Mesenchymal stem cell (in vitro differentiated cells and primary cell): ENCODE measurements around the gene CFAP251.
A peak's percentile ranks its signal among the peaks of the same experiment; 100 is the strongest.

ENCODE experiments used
- DNase-seq: peaks from one replicate; pipeline ENCODE4 v3.0.0-alpha.2; 2013
- H2AFZ ChIP-seq: one replicate; pipeline ENCODE4 v1.6.1; 2013; ENCODE audit warnings: low read depth, mild to moderate bottlenecking, control low read depth, inconsistent platforms, low read length, moderate library complexity
- H2AK5ac ChIP-seq: 2 replicates; pipeline ENCODE4 v1.6.1; 2013; ENCODE audit warnings: low read length, moderate library complexity, mild to moderate bottlenecking, inconsistent platforms; ENCODE audit not compliant: severe bottlenecking
- H2BK120ac ChIP-seq: one replicate; pipeline ENCODE4 v1.6.1; 2013; ENCODE audit warnings: low read depth, mild to moderate bottlenecking, inconsistent platforms, low read length, moderate library complexity
- H2BK12ac ChIP-seq, 2 experiments: one replicate each; pipeline ENCODE4 v1.6.1; 2013; ENCODE audit warnings: inconsistent platforms in 2 of 2, low read length in 2 of 2, mild to moderate bottlenecking in 2 of 2, moderate library complexity in 2 of 2, control low read depth in 1 of 2
- H2BK15ac ChIP-seq: one replicate; pipeline ENCODE4 v1.6.1; 2013; ENCODE audit warnings: mild to moderate bottlenecking, low read depth, inconsistent platforms; ENCODE audit not compliant: poor library complexity, severe bottlenecking
- H2BK5ac ChIP-seq: 2 replicates; pipeline ENCODE4 v1.6.1; 2013; ENCODE audit warnings: low read depth, mild to moderate bottlenecking, low read length, control low read depth, inconsistent platforms; ENCODE audit not compliant: poor library complexity, severe bottlenecking
- H3K14ac ChIP-seq, 2 experiments: one replicate each; pipeline ENCODE4 v1.6.1; 2013; ENCODE audit warnings: inconsistent platforms in 2 of 2, low read length in 2 of 2, control low read depth in 1 of 2, mild to moderate bottlenecking in 1 of 2, moderate library complexity in 1 of 2
- H3K18ac ChIP-seq, 2 experiments: one replicate each; pipeline ENCODE4 v1.6.1; 2013; ENCODE audit warnings: inconsistent platforms in 2 of 2, low read length in 2 of 2, control low read depth in 1 of 2, low read depth in 1 of 2, mild to moderate bottlenecking in 1 of 2
- H3K23ac ChIP-seq, 2 experiments: one replicate each; pipeline ENCODE4 v1.6.1; 2013; ENCODE audit warnings: inconsistent platforms in 2 of 2, low read length in 2 of 2, mild to moderate bottlenecking in 2 of 2, moderate library complexity in 2 of 2, control low read depth in 1 of 2
- H3K27ac ChIP-seq: 2 replicates; pipeline ENCODE4 v1.5.1; 2013; ENCODE audit warnings: mild to moderate bottlenecking, moderate library complexity, low read length, control low read depth, inconsistent platforms; ENCODE audit not compliant: poor library complexity, severe bottlenecking
- H3K27me3 ChIP-seq, 2 experiments: 2 replicates each; pipeline versions ENCODE4 v1.6.1 to v1.7.0; 2013; ENCODE audit warnings: low read length in 2 of 2, mild to moderate bottlenecking in 2 of 2, moderate library complexity in 2 of 2, control low read depth in 1 of 2, inconsistent platforms in 1 of 2; ENCODE audit not compliant: control insufficient read depth in 1 of 2, insufficient read depth in 1 of 2
- H3K36me3 ChIP-seq, 2 experiments: 2 replicates each; pipeline versions ENCODE4 v1.6.1 to v1.7.0; 2013; ENCODE audit warnings: low read length in 2 of 2, control low read depth in 1 of 2, inconsistent platforms in 1 of 2, low read depth in 1 of 2, mild to moderate bottlenecking in 1 of 2; ENCODE audit not compliant: insufficient read depth in 2 of 2, control insufficient read depth in 1 of 2
- H3K4ac ChIP-seq, 2 experiments: one replicate each; pipeline ENCODE4 v1.6.1; 2013; ENCODE audit warnings: inconsistent platforms in 2 of 2, low read length in 2 of 2, mild to moderate bottlenecking in 2 of 2, moderate library complexity in 2 of 2, control low read depth in 1 of 2, low read depth in 1 of 2
- H3K4me1 ChIP-seq: 2 replicates; pipeline ENCODE4 v1.6.1; 2013; ENCODE audit warnings: low read depth, low read length, control low read depth; ENCODE audit not compliant: control insufficient read depth, insufficient read depth
- H3K4me2 ChIP-seq: 2 replicates; pipeline ENCODE4 v1.6.1; 2013; ENCODE audit warnings: low read length, mild to moderate bottlenecking, inconsistent platforms; ENCODE audit not compliant: poor library complexity, severe bottlenecking
- H3K4me3 ChIP-seq, 2 experiments: 2 replicates each; pipeline versions ENCODE4 v1.5.1 to v1.7.0; 2013; ENCODE audit warnings: low read length in 2 of 2, mild to moderate bottlenecking in 2 of 2, control low read depth in 1 of 2, low read depth in 1 of 2; ENCODE audit not compliant: insufficient read depth in 1 of 2
- H3K79me1 ChIP-seq: replicated peaks from 2 replicates; pipeline ENCODE4 v1.6.1; 2013; ENCODE audit warnings: mild to moderate bottlenecking, control low read depth, low read length, inconsistent platforms; ENCODE audit not compliant: poor library complexity, severe bottlenecking
- H3K9ac ChIP-seq: 2 replicates; pipeline ENCODE4 v1.7.0; 2013; ENCODE audit warnings: mild to moderate bottlenecking, low read length, moderate library complexity
- H3K9me3 ChIP-seq: 2 replicates; pipeline ENCODE4 v1.7.0; 2013; ENCODE audit warnings: mild to moderate bottlenecking, low read length; ENCODE audit not compliant: control insufficient read depth
- H4K8ac ChIP-seq: one replicate; pipeline ENCODE4 v1.6.1; 2013; ENCODE audit warnings: inconsistent platforms, mild to moderate bottlenecking, low read length, moderate library complexity
- H4K91ac ChIP-seq: one replicate; pipeline ENCODE4 v1.6.1; 2013; ENCODE audit warnings: mild to moderate bottlenecking, low read length, inconsistent platforms
- WGBS: methylation state at CpG from one replicate; pipeline ENCODE4 v1.1.7; 2013; ENCODE audit warnings: mixed read lengths; 5-methylcytosine and 5-hydroxymethylcytosine counted together

Gene CFAP251

GRCh38 chr12:121943926-121944325, 25.5 kb downstream of the CFAP251 start:
- H3K9ac ChIP-seq = no peak overlapping the region

GRCh38 chr12:121946313-121947025, 28.1 kb downstream of the CFAP251 start:
- Histone ChIP-seq H4K8ac (no peak overlapping the region), H3K9me3 (peaks cover 5% of the 10 kb centered on the region), H3K18ac (no peak overlapping the region), H4K91ac (no peak overlapping the region), H2BK15ac (no peak overlapping the region), H3K36me3 (peaks cover 14 to 45% of the 10 kb centered on the region in 2 experiments), H3K4me3 (no peak overlapping the region), H3K23ac (no peak overlapping the region), H3K9ac (no peak overlapping the region), H3K4me2 (no peak overlapping the region), H3K14ac (no peak overlapping the region), H2AFZ (no peak overlapping the region), H3K27ac (no peak overlapping the region), H2AK5ac (no peak overlapping the region), H3K4me1 (peaks cover 3% of the 10 kb centered on the region), H2BK5ac (no peak overlapping the region), H3K27me3 (no peaks in the 10 kb centered on the region), H3K4ac (no peak overlapping the region), H3K79me1 (peaks cover 1% of the 10 kb centered on the region), H2BK12ac (no peak overlapping the region), H2BK120ac (no peak overlapping the region)
- DNase-seq = no peak
- WGBS = 100% methylated on average over 2 of the region's 2 CpGs

More at GRCh38 chr12:121943926-121944325, 25.5 kb downstream of the CFAP251 start:
- no peak overlapping the region for H3K4me3 ChIP-seq
- DNase-seq = no peak
- H2BK5ac ChIP-seq = no peak overlapping the region
- H3K14ac ChIP-seq = no peak overlapping the region
- H3K36me3 ChIP-seq = peaks cover 14 to 53% of the 10 kb centered on the region in 2 experiments
- no peaks in the 10 kb centered on the region for H3K79me1 ChIP-seq
- H3K27me3 ChIP-seq = no peaks in the 10 kb centered on the region
- peaks cover 1% of the 10 kb centered on the region for H3K4me1 ChIP-seq
- no peak overlapping the region for H3K23ac ChIP-seq
- H2BK15ac ChIP-seq = no peak overlapping the region
- no peak overlapping the region for H3K27ac ChIP-seq
- H3K4me2 ChIP-seq = no peak overlapping the region
- H3K9me3 ChIP-seq = peaks cover 5% of the 10 kb centered on the region
- no peak overlapping the region for H2BK12ac ChIP-seq
- H4K8ac ChIP-seq = no peak overlapping the region
- no peak overlapping the region for H2BK120ac ChIP-seq
- no peak overlapping the region for H2AK5ac ChIP-seq
- H4K91ac ChIP-seq = no peak overlapping the region
- no peak overlapping the region for H3K4ac ChIP-seq
- no peak overlapping the region for H2AFZ ChIP-seq
- H3K18ac ChIP-seq = no peak overlapping the region

DNA sequence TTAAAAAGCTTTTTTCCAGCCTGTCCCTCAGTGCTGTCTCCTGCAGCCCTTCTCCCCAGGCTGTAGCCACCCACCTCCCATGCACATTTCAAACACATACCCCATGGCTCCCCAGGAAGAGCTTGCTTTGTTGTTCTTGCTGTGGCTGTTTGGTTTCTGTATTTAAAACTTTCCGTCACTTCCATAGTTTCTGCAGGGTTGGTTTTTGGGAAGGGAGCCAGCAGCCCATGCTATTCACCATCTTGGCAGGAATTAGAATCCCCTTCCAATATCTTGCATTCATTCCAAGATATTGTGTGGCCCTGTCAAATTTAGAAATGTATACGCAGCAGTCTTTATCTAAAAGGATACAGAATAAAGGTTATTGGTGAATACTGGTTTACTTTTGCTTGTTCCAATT, 29.6 kb downstream of the CFAP251 start:
- H3K79me1 ChIP-seq = peaks cover 3% of the 10 kb centered on the region
- no peak overlapping the region for H3K4ac ChIP-seq
- H3K4me2 ChIP-seq = no peak overlapping the region
- DNase-seq = no peak
- no peaks in the 10 kb centered on the region for H3K27me3 ChIP-seq
- no peak overlapping the region for H2AK5ac ChIP-seq
- 100% methylated on average over 1 of the region's 2 CpGs for WGBS
- no peak overlapping the region for H3K14ac ChIP-seq
- no peak overlapping the region for H2BK12ac ChIP-seq
- peaks cover 5 to 32% of the 10 kb centered on the region in 2 experiments for H3K36me3 ChIP-seq
- H3K27ac ChIP-seq = peak overlapping the region; percentile 18
- H3K18ac ChIP-seq = peak overlapping the region in 1 of 2 experiments; percentile 40
- H3K4me3 ChIP-seq = no peak overlapping the region
- no peak overlapping the region for H2BK5ac ChIP-seq
- no peak overlapping the region for H2BK15ac ChIP-seq
- H3K23ac ChIP-seq = no peak overlapping the region
- no peak overlapping the region for H4K91ac ChIP-seq
- H3K9ac ChIP-seq = no peak overlapping the region
- H4K8ac ChIP-seq = no peak overlapping the region
- no peak overlapping the region for H2BK120ac ChIP-seq
- peaks cover 5% of the 10 kb centered on the region for H3K9me3 ChIP-seq
- no peak overlapping the region for H2AFZ ChIP-seq
- peaks cover 3% of the 10 kb centered on the region for H3K4me1 ChIP-seq

DNA sequence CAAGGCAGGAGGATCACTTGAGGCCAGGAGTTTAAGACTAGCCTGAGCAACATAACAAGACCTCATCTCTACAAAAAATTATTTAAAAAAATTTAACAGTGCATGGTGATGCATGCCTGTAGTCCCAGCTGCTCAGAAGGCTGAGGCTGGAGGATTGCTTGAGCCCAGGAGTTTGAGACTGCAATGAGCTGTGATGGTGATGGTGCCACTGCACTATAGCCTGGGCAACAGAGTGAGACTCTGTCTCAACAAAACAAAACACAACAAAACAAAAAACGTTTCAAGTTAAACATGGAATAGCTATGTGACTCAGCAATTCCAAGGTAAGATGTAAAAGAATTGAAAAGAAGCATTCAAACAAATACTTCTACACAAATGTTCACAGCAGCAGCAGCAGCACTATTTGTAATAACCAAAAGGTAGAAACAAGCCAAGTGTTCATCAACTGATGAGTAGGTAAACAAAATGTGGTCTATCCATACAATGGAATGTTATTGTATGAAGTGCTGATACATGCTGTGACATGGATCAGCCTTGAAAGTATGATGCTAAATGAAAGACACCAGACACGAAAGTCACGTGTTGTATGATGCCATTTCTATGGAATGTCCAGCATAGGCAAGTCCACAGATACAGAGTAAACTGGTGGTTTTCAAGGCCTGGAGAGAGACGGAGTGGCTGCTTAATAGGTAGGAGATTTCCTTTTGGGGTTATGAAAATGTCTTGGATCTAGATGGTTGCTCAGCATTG, 31.4 kb downstream of the CFAP251 start:
- 3% methylated on average over 3 of the region's 4 CpGs for WGBS
- peaks cover 3% of the 10 kb centered on the region for H3K79me1 ChIP-seq

More for the DNA sequence above, 31.4 kb downstream of the CFAP251 start:
- no peak overlapping the region for H2BK5ac ChIP-seq
- H2AK5ac ChIP-seq = peak overlapping the region; percentile 34
- no peak overlapping the region for H2AFZ ChIP-seq
- no peak overlapping the region for H3K4ac ChIP-seq
- H3K4me2 ChIP-seq = no peak overlapping the region
- peaks cover 3% of the 10 kb centered on the region for H3K4me1 ChIP-seq
- peak overlapping the region; percentile 71 for H3K27ac ChIP-seq
- peak; percentile 98 for DNase-seq
- peaks cover 5% of the 10 kb centered on the region for H3K9me3 ChIP-seq
- no peak overlapping the region for H3K14ac ChIP-seq
- peak overlapping the region; percentile 29 for H3K9ac ChIP-seq
- H3K18ac ChIP-seq = no peak overlapping the region
- no peak overlapping the region for H2BK120ac ChIP-seq
- no peak overlapping the region for H2BK12ac ChIP-seq
- no peak overlapping the region for H4K8ac ChIP-seq
- no peak overlapping the region for H3K4me3 ChIP-seq
- no peaks in the 10 kb centered on the region for H3K27me3 ChIP-seq
- no peak overlapping the region for H3K23ac ChIP-seq
- no peak overlapping the region for H4K91ac ChIP-seq
- H2BK15ac ChIP-seq = no peak overlapping the region
- peaks cover 2 to 25% of the 10 kb centered on the region in 2 experiments for H3K36me3 ChIP-seq
